Measurements from ENCODE around the gene ATP6V1D. TPM values are rescaled to one million over a fixed set of nuclear protein-coding genes. Genes with fewer than 3 reads are reported as not detected.

ATP6V1D gene
- polyA plus RNA-seq, 1 donor (not counting 4 experiments of a cell fraction or from before 2014, with no cell fraction given), result 112 TPM

- dilution Hi-C loops (cut with MboI; ENCODE audit: extremely low pct_ligation_motif_present, low sequenced_read_pairs), result no loop called here
- DNase-seq (ENCODE audit: low read depth, low spot score), result no peak
Measured at GRCh38 chr14:67358924-67359774, 455 bp downstream of the ATP6V1D start.

GRCh38 chr14:67357969-67358354 is 1.6 kb downstream of the ATP6V1D start:
- H3K79me2 ChIP-seq (ENCODE audit: control insufficient read depth, insufficient read depth, low read length), result peaks cover 89% of the 10 kb centered on the region
- H3K9me1 ChIP-seq (ENCODE audit: control insufficient read depth, extremely low read depth, insufficient read depth, low read length), result peaks cover 2% of the 10 kb centered on the region
- H3K4me1 ChIP-seq (ENCODE audit: control insufficient read depth, extremely low read depth, insufficient read depth, low read length), result peaks cover 41% of the 10 kb centered on the region
- no peaks in the 10 kb centered on the region for H3K9me3 ChIP-seq (ENCODE audit: control insufficient read depth, low read depth, low read length)
- no peaks in the 10 kb centered on the region for H3K27me3 ChIP-seq (ENCODE audit: control insufficient read depth, extremely low read depth, insufficient read depth, low read length)
- peaks cover 6 to 15% of the 10 kb centered on the region in 2 experiments for H3K36me3 ChIP-seq (ENCODE audit: control insufficient read depth in 2 of 2, extremely low read depth in 1 of 2, insufficient read depth in 2 of 2, low read length in 2 of 2)
- no peak for FAIRE-seq
- peak overlapping the region; percentile 97 for H3K4me2 ChIP-seq (ENCODE audit: control insufficient read depth, extremely low read depth, insufficient read depth, low read depth, low read length)
- no peak for TF ChIP-seq CTCF (optimal IDR thresholded peaks at IDR 0.05 in 1 of 3, IDR thresholded peaks at IDR 0.05 in 1 of 3, conservative IDR thresholded peaks at IDR 0.05 in 1 of 3; ENCODE audit: extremely low read depth in 1 of 3, insufficient read depth in 2 of 3, low read length in 3 of 3)
- TF ChIP-seq EZH2 (IDR thresholded peaks at IDR 0.05; ENCODE audit: low read length), result no peak
- peak overlapping the region; percentile 85 to 89 (median 88) for H3K4me3 ChIP-seq (ENCODE audit: control insufficient read depth in 2 of 3, extremely low read depth in 1 of 3, insufficient read depth in 2 of 3, low read depth in 1 of 3, low read length in 3 of 3)
- H3K27ac ChIP-seq (ENCODE audit: control insufficient read depth, insufficient read depth, low read length), result no peak overlapping the region
- no peak for DNase-seq (ENCODE audit: low read depth, low spot score)
- H3K9ac ChIP-seq (ENCODE audit: control insufficient read depth, extremely low read depth, insufficient read depth, low read length), result peak overlapping the region; percentile 24
- H4K20me1 ChIP-seq (ENCODE audit: control insufficient read depth, extremely low read depth, insufficient read depth, low read length), result peaks cover 4% of the 10 kb centered on the region
- H2AFZ ChIP-seq (ENCODE audit: control insufficient read depth, low read length), result no peak overlapping the region
- dilution Hi-C loops (cut with MboI; ENCODE audit: extremely low pct_ligation_motif_present, low sequenced_read_pairs), result no loop called here

More at GRCh38 chr14:67358924-67359774, 455 bp downstream of the ATP6V1D start:
- peaks cover 2 to 20% of the 10 kb centered on the region in 2 experiments for H3K36me3 ChIP-seq (ENCODE audit: control insufficient read depth in 2 of 2, extremely low read depth in 1 of 2, insufficient read depth in 2 of 2, low read length in 2 of 2)
- H3K4me3 ChIP-seq (ENCODE audit: control insufficient read depth in 2 of 3, extremely low read depth in 1 of 3, insufficient read depth in 2 of 3, low read depth in 1 of 3, low read length in 3 of 3), result peak overlapping the region; percentile 85 to 89 (median 88)
- no peaks in the 10 kb centered on the region for H3K9me3 ChIP-seq (ENCODE audit: control insufficient read depth, low read depth, low read length)
- peak overlapping the region; percentile 97 for H3K4me2 ChIP-seq (ENCODE audit: control insufficient read depth, extremely low read depth, insufficient read depth, low read depth, low read length)
- peak overlapping the region; percentile 98 for H3K9ac ChIP-seq (ENCODE audit: control insufficient read depth, extremely low read depth, insufficient read depth, low read length)
- H2AFZ ChIP-seq (ENCODE audit: control insufficient read depth, low read length), result peak overlapping the region; percentile 21
- H3K9me1 ChIP-seq (ENCODE audit: control insufficient read depth, extremely low read depth, insufficient read depth, low read length), result peaks cover 2% of the 10 kb centered on the region
- H4K20me1 ChIP-seq (ENCODE audit: control insufficient read depth, extremely low read depth, insufficient read depth, low read length), result peaks cover 9% of the 10 kb centered on the region
- no peaks in the 10 kb centered on the region for H3K27me3 ChIP-seq (ENCODE audit: control insufficient read depth, extremely low read depth, insufficient read depth, low read length)
- H3K4me1 ChIP-seq (ENCODE audit: control insufficient read depth, extremely low read depth, insufficient read depth, low read length), result peaks cover 44% of the 10 kb centered on the region
- no peak for FAIRE-seq
- TF ChIP-seq EZH2 (IDR thresholded peaks at IDR 0.05; ENCODE audit: low read length), result no peak
- TF ChIP-seq CTCF (optimal IDR thresholded peaks at IDR 0.05 in 1 of 3, IDR thresholded peaks at IDR 0.05 in 1 of 3, conservative IDR thresholded peaks at IDR 0.05 in 1 of 3; ENCODE audit: extremely low read depth in 1 of 3, insufficient read depth in 2 of 3, low read length in 3 of 3), result no peak
- H3K27ac ChIP-seq (ENCODE audit: control insufficient read depth, insufficient read depth, low read length), result peak overlapping the region; percentile 100
- peaks cover 89% of the 10 kb centered on the region for H3K79me2 ChIP-seq (ENCODE audit: control insufficient read depth, insufficient read depth, low read length)

Measured in keratinocyte (primary cell).